Stimulated activated naive B cell treated with anti-CD40 and anti-IgM and Interleukin-4, amounts not matched to agents 10 μg/mL and 1 μg/mL and 100 μg/mL, for 72 hours (primary cell): ENCODE measurements around the gene LRP1.

ENCODE experiments used
- ATAC-seq, 2 donors: fragments of 150-1000 bp; cut with Tn5 transposase; replicated peaks; 2 replicates each; pipeline ENCODE4 v1.10.0; 2021; ENCODE audit warnings: moderate library complexity in 1 of 2
- DNase-seq: peaks from one replicate; pipeline ENCODE4 v3.0.0; 2021
- H3K27ac Mint-ChIP-seq: one replicate; pipeline ENCODE4 v1.8.0; 2022; ENCODE audit warnings: mild to moderate bottlenecking, mixed read lengths
- H3K27me3 Mint-ChIP-seq, 2 donors: one replicate each; pipeline ENCODE4 v1.8.0; 2022; ENCODE audit warnings: mixed read lengths in 2 of 2
- H3K36me3 Mint-ChIP-seq, 2 donors: one replicate each; pipeline ENCODE4 v1.8.0; 2022; ENCODE audit warnings: mixed read lengths in 2 of 2, mild to moderate bottlenecking in 1 of 2
- H3K4me1 Mint-ChIP-seq, 2 donors: one replicate each; pipeline ENCODE4 v1.8.0; 2022; ENCODE audit warnings: mixed read lengths in 2 of 2, mild to moderate bottlenecking in 1 of 2
- H3K4me3 Mint-ChIP-seq, 2 donors: one replicate each; pipeline ENCODE4 v1.8.0; 2022; ENCODE audit warnings: mild to moderate bottlenecking in 2 of 2, mixed read lengths in 2 of 2, moderate library complexity in 1 of 2
- H3K9me3 Mint-ChIP-seq, 2 donors: one replicate each; pipeline ENCODE4 v1.8.0; 2022; ENCODE audit warnings: mixed read lengths in 2 of 2, mild to moderate bottlenecking in 1 of 2

Gene LRP1

GRCh38 chr12:57224973-57225679 lies 96.8 kb downstream of the LRP1 start:
- H3K4me3 Mint-ChIP-seq = peak overlapping the region; percentile 41 to 59
- H3K27ac Mint-ChIP-seq = peak overlapping the region; percentile 79
- peaks cover 47 to 58% of the 10 kb centered on the region in 2 donors for H3K27me3 Mint-ChIP-seq
- no peaks in the 10 kb centered on the region for H3K9me3 Mint-ChIP-seq
- peaks cover 50 to 90% of the 10 kb centered on the region in 2 donors for H3K4me1 Mint-ChIP-seq
- H3K36me3 Mint-ChIP-seq = peaks cover 3 to 6% of the 10 kb centered on the region in 2 donors
- ATAC-seq (peak; percentile 44 to 48), DNase-seq (no peak)

- peaks cover 43 to 54% of the 10 kb centered on the region in 2 donors for H3K27me3 Mint-ChIP-seq
- peak overlapping the region; percentile 41 to 59 for H3K4me3 Mint-ChIP-seq
- ATAC-seq = no peak
- no peak for DNase-seq
- H3K36me3 Mint-ChIP-seq = peaks cover 10 to 12% of the 10 kb centered on the region in 2 donors
- H3K27ac Mint-ChIP-seq = peak overlapping the region; percentile 79
- peaks cover 53 to 93% of the 10 kb centered on the region in 2 donors for H3K4me1 Mint-ChIP-seq
- H3K9me3 Mint-ChIP-seq = no peaks in the 10 kb centered on the region
Measured at GRCh38 chr12:57225680-57226210, 97.5 kb downstream of the LRP1 start.

GRCh38 chr12:57226588-57227314 lies 98.5 kb downstream of the LRP1 start:
- Mint-ChIP-seq H3K27ac (peak overlapping the region; percentile 42), H3K27me3 (peaks cover 33 to 45% of the 10 kb centered on the region in 2 donors), H3K4me3 (peak overlapping the region; percentile 67 to 76), H3K9me3 (no peaks in the 10 kb centered on the region), H3K36me3 (peaks cover 16 to 17% of the 10 kb centered on the region in 2 donors), H3K4me1 (peaks cover 52 to 93% of the 10 kb centered on the region in 2 donors)
- ATAC-seq = no peak
- DNase-seq = no peak

DNA sequence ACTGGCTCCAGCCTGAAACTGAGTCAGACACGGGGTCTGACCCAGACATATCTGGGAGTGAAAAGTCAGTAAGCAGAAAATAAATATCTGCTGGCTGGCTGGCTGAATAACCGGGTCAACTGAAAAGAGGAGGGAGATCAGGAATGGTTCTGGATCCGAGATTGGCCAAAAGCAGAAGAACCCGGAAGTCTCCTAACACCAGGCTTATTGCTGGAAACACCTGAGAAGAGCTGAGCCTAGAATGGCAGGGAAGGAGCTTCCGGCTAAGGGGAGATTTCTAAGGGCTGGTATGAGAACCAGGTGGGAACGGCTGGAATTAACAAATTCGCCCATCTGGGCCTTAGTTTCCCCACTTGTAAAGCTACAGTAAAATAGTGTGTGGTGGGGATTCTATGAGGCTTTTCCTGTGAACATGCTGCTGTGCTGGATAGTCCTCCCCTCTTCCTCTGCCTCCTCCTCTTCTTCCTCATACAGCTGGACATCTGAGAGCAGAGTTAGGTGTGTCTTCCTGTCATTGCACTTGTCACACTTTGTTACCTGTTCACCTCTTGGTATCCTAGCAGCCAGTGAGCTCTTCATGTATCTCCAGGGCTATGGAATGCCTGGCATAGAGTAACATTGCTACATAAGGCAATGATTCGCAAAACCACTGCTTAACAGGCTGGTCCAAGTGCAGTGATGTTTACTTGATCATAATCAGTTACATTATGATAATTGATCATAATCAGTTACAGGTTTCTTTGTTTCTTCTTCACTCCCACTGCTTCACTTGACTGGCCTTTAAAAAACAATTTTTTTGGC lies 99.2 kb downstream of the LRP1 start:
- DNase-seq = no peak
- peak overlapping the region; percentile 41 to 65 for H3K4me3 Mint-ChIP-seq
- no peak for ATAC-seq
- no peaks in the 10 kb centered on the region for H3K9me3 Mint-ChIP-seq
- H3K27ac Mint-ChIP-seq = peak overlapping the region; percentile 43
- H3K27me3 Mint-ChIP-seq = peaks cover 25 to 37% of the 10 kb centered on the region in 2 donors
- H3K36me3 Mint-ChIP-seq = peaks cover 24 to 25% of the 10 kb centered on the region in 2 donors
- H3K4me1 Mint-ChIP-seq = peaks cover 56 to 93% of the 10 kb centered on the region in 2 donors

GRCh38 chr12:57229046-57229633 lies 100.9 kb downstream of the LRP1 start:
- Mint-ChIP-seq H3K4me3 (peak overlapping the region; percentile 97 to 99), H3K36me3 (peaks cover 39% of the 10 kb centered on the region in 2 donors), H3K9me3 (no peaks in the 10 kb centered on the region), H3K27me3 (peaks cover 9 to 21% of the 10 kb centered on the region in 2 donors), H3K27ac (peak overlapping the region; percentile 98), H3K4me1 (peaks cover 57 to 93% of the 10 kb centered on the region in 2 donors)
- ATAC-seq (peak; percentile 6 to 13), DNase-seq (no peak)

DNA sequence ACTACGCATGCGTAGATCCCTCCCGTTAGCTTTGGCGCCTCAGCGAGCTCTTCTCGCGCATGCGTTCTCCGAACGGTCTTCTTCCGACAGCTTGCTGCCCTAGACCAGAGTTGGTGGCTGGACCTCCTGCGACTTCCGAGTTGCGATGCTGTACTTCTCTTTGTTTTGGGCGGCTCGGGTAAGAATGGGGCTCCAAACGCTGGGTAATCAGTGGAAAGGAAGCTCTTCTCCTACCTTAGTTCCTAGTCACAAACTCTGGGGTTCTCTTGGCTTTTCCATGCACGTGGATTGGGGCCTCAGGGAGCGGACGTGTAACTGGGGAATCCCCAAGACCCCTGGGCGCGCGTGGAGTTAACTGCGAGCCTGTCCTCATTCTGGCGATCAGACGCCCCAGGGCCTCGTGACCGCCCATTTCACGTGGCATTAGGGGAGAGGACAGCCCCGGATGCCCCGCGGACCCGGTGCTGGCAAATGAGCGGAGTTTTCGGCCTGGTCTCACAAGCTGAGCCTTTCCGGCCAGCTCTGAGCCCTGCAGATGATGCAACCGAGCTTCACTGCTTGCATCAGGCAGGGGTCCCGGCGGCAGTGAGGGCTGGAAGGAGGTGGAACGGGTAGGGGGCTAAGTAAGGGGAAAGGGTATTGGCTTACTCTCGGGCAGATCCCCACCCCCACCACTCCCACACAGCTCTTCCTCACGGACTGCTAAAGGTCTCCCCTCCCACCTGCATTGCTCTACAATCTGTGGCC lies 101.5 kb downstream of the LRP1 start, which contains the start of gene SHMT2:
SHMT2 (plus strand) TSS at position 78 of the 747 bp plus-strand sequence; CDS start at position 146, 68 bp downstream.
- no peaks in the 10 kb centered on the region for H3K9me3 Mint-ChIP-seq
- ATAC-seq (peak; percentile 62 to 70), DNase-seq (peak; percentile 93)
- peaks cover 42 to 46% of the 10 kb centered on the region in 2 donors for H3K36me3 Mint-ChIP-seq
- peak within 1 kb of the TSS; percentile 97 to 99 for H3K4me3 Mint-ChIP-seq
- H3K4me1 Mint-ChIP-seq = peaks cover 64 to 93% of the 10 kb centered on the region in 2 donors
- H3K27me3 Mint-ChIP-seq = peaks cover 2 to 16% of the 10 kb centered on the region in 2 donors
- H3K27ac Mint-ChIP-seq = peak within 1 kb of the TSS; percentile 98

DNA sequence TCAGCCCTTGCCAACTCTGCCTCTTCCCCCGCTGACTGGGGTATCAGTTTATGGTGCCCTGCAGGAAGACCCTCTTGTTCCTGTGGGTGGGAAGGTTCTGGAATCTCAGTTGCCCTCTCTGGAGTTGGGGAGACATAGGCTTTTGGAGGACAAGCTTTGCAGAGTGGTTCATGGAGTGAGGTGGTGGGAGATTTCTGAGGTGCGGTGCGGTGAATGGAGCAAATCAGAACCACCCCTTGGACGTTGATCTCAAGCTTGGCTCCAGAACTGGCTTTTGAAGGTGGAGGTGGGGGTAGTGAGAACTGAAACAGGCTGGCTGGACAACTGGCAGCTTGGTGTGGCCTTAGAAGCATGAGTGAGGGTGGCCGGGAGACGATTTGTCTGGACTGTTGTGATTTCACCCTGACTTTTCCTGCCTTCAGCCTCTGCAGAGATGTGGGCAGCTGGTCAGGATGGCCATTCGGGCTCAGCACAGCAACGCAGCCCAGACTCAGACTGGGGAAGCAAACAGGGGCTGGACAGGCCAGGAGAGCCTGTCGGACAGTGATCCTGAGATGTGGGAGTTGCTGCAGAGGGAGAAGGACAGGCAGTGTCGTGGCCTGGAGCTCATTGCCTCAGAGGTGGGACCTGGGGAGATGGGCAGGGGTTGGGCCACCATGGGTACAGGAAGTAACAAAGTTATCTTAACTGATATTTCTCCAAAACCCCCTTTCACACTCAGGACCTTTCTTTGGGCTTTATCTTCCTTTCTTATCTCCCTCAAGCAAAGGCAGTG lies 102.3 kb downstream of the LRP1 start:
- no peak for DNase-seq
- H3K36me3 Mint-ChIP-seq = peaks cover 42 to 52% of the 10 kb centered on the region in 2 donors
- H3K27ac Mint-ChIP-seq = peak overlapping the region; percentile 98
- no peak for ATAC-seq
- H3K4me1 Mint-ChIP-seq = peaks cover 68 to 93% of the 10 kb centered on the region in 2 donors
- no peaks in the 10 kb centered on the region for H3K9me3 Mint-ChIP-seq
- H3K4me3 Mint-ChIP-seq = peak overlapping the region; percentile 97 to 99
- H3K27me3 Mint-ChIP-seq = peaks cover 0 to 13% of the 10 kb centered on the region in 2 donors

DNA sequence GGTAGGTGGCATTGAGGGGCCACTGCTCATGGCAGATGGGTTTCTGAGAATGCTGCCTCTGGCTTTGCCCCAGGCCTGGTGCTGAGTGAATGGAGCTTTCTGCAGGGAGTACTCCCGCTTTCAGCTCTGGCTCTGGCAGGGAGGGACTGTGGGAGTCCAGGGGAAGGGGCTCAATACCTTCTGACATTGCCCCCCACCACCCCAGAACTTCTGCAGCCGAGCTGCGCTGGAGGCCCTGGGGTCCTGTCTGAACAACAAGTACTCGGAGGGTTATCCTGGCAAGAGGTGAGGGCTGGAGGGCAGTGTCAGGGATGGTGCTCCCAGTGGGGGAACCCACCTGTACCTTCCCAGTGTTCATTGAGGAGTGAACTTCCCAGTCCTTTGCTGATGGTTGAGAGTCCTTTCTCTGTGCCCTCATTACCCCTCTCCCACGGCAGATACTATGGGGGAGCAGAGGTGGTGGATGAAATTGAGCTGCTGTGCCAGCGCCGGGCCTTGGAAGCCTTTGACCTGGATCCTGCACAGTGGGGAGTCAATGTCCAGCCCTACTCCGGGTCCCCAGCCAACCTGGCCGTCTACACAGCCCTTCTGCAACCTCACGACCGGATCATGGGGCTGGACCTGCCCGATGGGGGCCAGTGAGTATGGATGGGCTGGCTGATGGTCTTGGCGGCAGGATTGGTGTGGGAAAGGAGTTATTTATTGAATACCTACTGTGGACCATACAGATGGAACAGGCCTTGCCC lies 103.2 kb downstream of the LRP1 start:
- H3K27ac Mint-ChIP-seq = no peak overlapping the region
- H3K4me1 Mint-ChIP-seq = peaks cover 68 to 93% of the 10 kb centered on the region in 2 donors
- ATAC-seq = no peak
- H3K4me3 Mint-ChIP-seq = peak overlapping the region; percentile 97 to 99
- no peak for DNase-seq
- no peaks in the 10 kb centered on the region for H3K9me3 Mint-ChIP-seq
- peaks cover 5 to 8% of the 10 kb centered on the region in 2 donors for H3K27me3 Mint-ChIP-seq
- peaks cover 45 to 59% of the 10 kb centered on the region in 2 donors for H3K36me3 Mint-ChIP-seq

DNA sequence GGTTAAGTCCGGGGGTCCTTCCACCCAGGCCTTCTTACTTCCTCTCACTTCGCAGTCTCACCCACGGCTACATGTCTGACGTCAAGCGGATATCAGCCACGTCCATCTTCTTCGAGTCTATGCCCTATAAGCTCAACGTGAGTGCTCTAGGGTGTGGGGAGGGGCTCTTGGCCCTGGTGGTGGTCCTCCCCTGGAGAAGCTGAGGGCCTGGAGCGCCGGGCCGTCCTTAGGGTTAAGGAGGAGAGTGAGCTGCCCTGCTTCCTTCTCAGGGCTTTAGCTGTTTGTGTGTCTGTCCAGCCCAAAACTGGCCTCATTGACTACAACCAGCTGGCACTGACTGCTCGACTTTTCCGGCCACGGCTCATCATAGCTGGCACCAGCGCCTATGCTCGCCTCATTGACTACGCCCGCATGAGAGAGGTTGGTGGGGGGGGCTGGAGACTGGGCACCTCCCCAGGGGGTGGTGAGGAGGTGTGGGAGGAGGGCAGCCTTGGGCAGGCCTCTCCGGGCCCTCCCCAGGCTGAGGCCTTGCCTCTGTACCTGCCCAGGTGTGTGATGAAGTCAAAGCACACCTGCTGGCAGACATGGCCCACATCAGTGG lies 104.0 kb downstream of the LRP1 start:
- Mint-ChIP-seq H3K9me3 (no peaks in the 10 kb centered on the region), H3K36me3 (peaks cover 48 to 63% of the 10 kb centered on the region in 2 donors), H3K27ac (peak overlapping the region; percentile 56), H3K4me1 (peaks cover 67 to 93% of the 10 kb centered on the region in 2 donors), H3K4me3 (no peak overlapping the region), H3K27me3 (peaks cover 11 to 12% of the 10 kb centered on the region in 2 donors)
- DNase-seq = no peak
- ATAC-seq = no peak

DNA sequence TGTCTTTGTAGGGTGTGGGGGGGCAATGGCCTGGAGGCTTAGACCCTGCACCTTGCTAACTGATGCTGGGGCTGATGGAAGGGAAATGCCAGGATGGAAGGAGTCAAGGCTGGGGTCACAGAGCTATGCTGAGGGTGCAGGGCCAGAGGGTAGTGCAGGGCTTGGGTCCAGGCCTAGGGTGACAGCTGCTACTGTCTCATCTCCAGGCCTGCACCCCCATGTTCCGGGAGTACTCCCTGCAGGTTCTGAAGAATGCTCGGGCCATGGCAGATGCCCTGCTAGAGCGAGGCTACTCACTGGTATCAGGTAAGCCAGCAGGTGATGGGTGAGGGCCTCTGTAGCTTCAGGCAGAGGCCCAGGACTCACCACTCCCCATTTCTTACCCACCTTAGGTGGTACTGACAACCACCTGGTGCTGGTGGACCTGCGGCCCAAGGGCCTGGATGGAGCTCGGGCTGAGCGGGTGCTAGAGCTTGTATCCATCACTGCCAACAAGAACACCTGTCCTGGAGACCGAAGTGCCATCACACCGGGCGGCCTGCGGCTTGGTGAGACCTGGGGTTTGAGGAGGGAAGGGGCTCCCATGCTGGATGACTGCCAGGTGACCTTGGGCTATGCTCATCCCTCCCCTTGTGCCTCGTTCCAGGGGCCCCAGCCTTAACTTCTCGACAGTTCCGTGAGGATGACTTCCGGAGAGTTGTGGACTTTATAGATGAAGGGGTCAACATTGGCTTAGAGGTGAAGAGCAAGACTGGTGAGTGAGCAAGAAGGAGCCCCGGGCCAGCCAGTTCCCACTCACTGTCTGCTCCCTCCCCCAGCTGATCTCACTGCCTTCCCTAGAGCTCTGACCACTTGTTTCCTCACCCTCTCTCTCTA lies 105.3 kb downstream of the LRP1 start:
- no peaks in the 10 kb centered on the region for H3K9me3 Mint-ChIP-seq
- H3K36me3 Mint-ChIP-seq = peaks cover 48 to 68% of the 10 kb centered on the region in 2 donors
- H3K4me3 Mint-ChIP-seq = peak overlapping the region; percentile 61 to 70
- peaks cover 70 to 100% of the 10 kb centered on the region in 2 donors for H3K4me1 Mint-ChIP-seq
- peaks cover 19% of the 10 kb centered on the region in 2 donors for H3K27me3 Mint-ChIP-seq
- no peak for DNase-seq
- ATAC-seq = no peak
- H3K27ac Mint-ChIP-seq = peak overlapping the region; percentile 94

DNA sequence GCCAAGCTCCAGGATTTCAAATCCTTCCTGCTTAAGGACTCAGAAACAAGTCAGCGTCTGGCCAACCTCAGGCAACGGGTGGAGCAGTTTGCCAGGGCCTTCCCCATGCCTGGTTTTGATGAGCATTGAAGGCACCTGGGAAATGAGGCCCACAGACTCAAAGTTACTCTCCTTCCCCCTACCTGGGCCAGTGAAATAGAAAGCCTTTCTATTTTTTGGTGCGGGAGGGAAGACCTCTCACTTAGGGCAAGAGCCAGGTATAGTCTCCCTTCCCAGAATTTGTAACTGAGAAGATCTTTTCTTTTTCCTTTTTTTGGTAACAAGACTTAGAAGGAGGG lies 105.9 kb downstream of the LRP1 start:
- Mint-ChIP-seq H3K36me3 (peaks cover 48 to 68% of the 10 kb centered on the region in 2 donors), H3K4me1 (peaks cover 70 to 99% of the 10 kb centered on the region in 2 donors), H3K27ac (peak overlapping the region; percentile 94), H3K9me3 (no peaks in the 10 kb centered on the region), H3K4me3 (peak overlapping the region; percentile 61 to 70), H3K27me3 (peaks cover 24% of the 10 kb centered on the region in 2 donors)
- ATAC-seq (no peak), DNase-seq (no peak)
